HepG2 (cell line): ENCODE data around the gene SMYD1. TPM values are rescaled to one million over a fixed set of nuclear protein-coding genes. Genes with fewer than 3 reads are reported as not detected.
A peak's percentile ranks its signal among the peaks of the same experiment; 100 is the strongest.

Experiments used
- ATF7 ChIP-seq, 2 experiments: fragments of 450-650 bp in 1 of 2; sonication (generic) in 1 of 2; formaldehyde crosslinking in 1 of 2; IDR thresholded peaks; 2 replicates each; pipeline versions ENCODE4 v1.4.0 to v1.6.1; 2016 to 2020; ENCODE audit warnings: antibody characterized with exemption in 1 of 2, mild to moderate bottlenecking in 1 of 2, missing genetic modification reagents in 1 of 2
- CAMTA2 ChIP-seq: sonication (generic); formaldehyde crosslinking; IDR thresholded peaks from 2 replicates; pipeline ENCODE4 v1.4.0; 2020; ENCODE audit warnings: mild to moderate bottlenecking, missing genetic modification reagents, borderline replicate concordance
- DMAP1 ChIP-seq: IDR thresholded peaks from 2 replicates; pipeline ENCODE4 v1.6.1; 2016
- HHEX ChIP-seq: IDR thresholded peaks from 2 replicates; pipeline ENCODE4 v1.6.1; 2016; ENCODE audit warnings: control low read depth
- MAF1 ChIP-seq: sonication (generic); formaldehyde crosslinking; IDR thresholded peaks from 2 replicates; pipeline ENCODE4 v1.5.0; 2020; ENCODE audit warnings: missing genetic modification reagents, borderline replicate concordance
- MEIS1 ChIP-seq: sonication (generic); formaldehyde crosslinking; IDR thresholded peaks from 2 replicates; pipeline ENCODE4 v1.9.0; 2021; ENCODE audit warnings: mild to moderate bottlenecking, missing genetic modification reagents, moderate library complexity, borderline replicate concordance
- NFKBIZ ChIP-seq: IDR thresholded peaks from 2 replicates; pipeline ENCODE4 v1.6.1; 2018; ENCODE audit warnings: missing genetic modification reagents, missing compliant biosample characterization
- ZBTB38 ChIP-seq: sonication (generic); formaldehyde crosslinking; IDR thresholded peaks from 2 replicates; pipeline ENCODE4 v1.5.1; 2020; ENCODE audit warnings: mild to moderate bottlenecking, missing genetic modification reagents
- ZBTB8A ChIP-seq: sonication (generic); formaldehyde crosslinking; IDR thresholded peaks from 2 replicates; pipeline ENCODE4 v1.4.0; 2020; ENCODE audit warnings: mild to moderate bottlenecking, low read depth, missing genetic modification reagents, borderline replicate concordance
- ZFP37 ChIP-seq: sonication (generic); formaldehyde crosslinking; IDR thresholded peaks from 2 replicates; pipeline ENCODE4 v1.4.0; 2020; ENCODE audit warnings: missing genetic modification reagents, borderline replicate concordance
- ZFP90 ChIP-seq: sonication (generic); formaldehyde crosslinking; IDR thresholded peaks from 2 replicates; pipeline ENCODE4 v1.8.0; 2022; ENCODE audit warnings: missing genetic modification reagents, mild to moderate bottlenecking, inconsistent platforms, borderline replicate concordance
- ZNF143 ChIP-seq: sonication (generic); formaldehyde crosslinking; IDR thresholded peaks from 2 replicates; pipeline ENCODE4 v1.4.0; 2020; ENCODE audit warnings: missing genetic modification reagents
- ZNF235 ChIP-seq: sonication (generic); formaldehyde crosslinking; IDR thresholded peaks from 2 replicates; pipeline ENCODE4 v1.8.1; 2023; ENCODE audit warnings: mild to moderate bottlenecking, missing genetic modification reagents, borderline replicate concordance
- ZNF34 ChIP-seq: sonication (generic); formaldehyde crosslinking; IDR thresholded peaks from 2 replicates; pipeline ENCODE4 v1.4.0; 2020; ENCODE audit warnings: mild to moderate bottlenecking, missing genetic modification reagents, borderline replicate concordance
- ZNF589 ChIP-seq: sonication (generic); formaldehyde crosslinking; conservative IDR thresholded peaks from 2 replicates; pipeline ENCODE4 v1.8.0; 2022; ENCODE audit warnings: mild to moderate bottlenecking, moderate library complexity, missing genetic modification reagents
- ZNF674 ChIP-seq: sonication (generic); formaldehyde crosslinking; IDR thresholded peaks from 2 replicates; pipeline ENCODE4 v1.5.0; 2020; ENCODE audit warnings: low read depth, mild to moderate bottlenecking, missing genetic modification reagents
- ZNF749 ChIP-seq: sonication (generic); formaldehyde crosslinking; IDR thresholded peaks from 2 replicates; pipeline ENCODE4 v1.8.0; 2022; ENCODE audit warnings: mild to moderate bottlenecking, missing genetic modification reagents, moderate library complexity, borderline replicate concordance
- ZNF775 ChIP-seq: sonication (generic); formaldehyde crosslinking; IDR thresholded peaks from 2 replicates; pipeline ENCODE4 v1.4.0; 2020; ENCODE audit warnings: missing genetic modification reagents, mild to moderate bottlenecking, moderate library complexity, borderline replicate concordance
- ZSCAN29 ChIP-seq: sonication (generic); formaldehyde crosslinking; conservative IDR thresholded peaks from 2 replicates; pipeline ENCODE4 v1.4.0; 2020; ENCODE audit warnings: mild to moderate bottlenecking, missing genetic modification reagents
- polyA plus RNA-seq, 8 experiments: library from polyadenylated mRNA; depleted of rRNA in 3 of 8; stranded (reverse) in 7 of 8; unstranded in 1 of 8; fragments of >200 nt; fragmentation: Illumina TruSeq in 4 of 8; extraction: Trizol in 4 of 8; gene quantifications; 2 replicates each; pipeline versions ENCODE4 v1.2.1 to v1.2.3, GENCODE V29; 2011 to 2016; ENCODE audit warnings: low read depth in 4 of 8, missing spikeins in 1 of 8, mixed read lengths in 1 of 8; ENCODE audit not compliant: insufficient read depth in 1 of 8
- total RNA-seq, 5 experiments: library from RNA; depleted of rRNA; stranded (reverse); fragments of >200 nt; fragmentation: Illumina TruSeq; extraction: Trizol; gene quantifications; 2 replicates each; pipeline ENCODE4 v1.2.3, GENCODE V29; 2016; ENCODE audit warnings: low read depth in 1 of 5
- TF ChIP-seq, protein P1 (sequence below): sonication (generic); formaldehyde crosslinking; IDR thresholded peaks from 2 replicates; pipeline ENCODE4 v1.4.0; 2020; ENCODE audit warnings: mild to moderate bottlenecking, missing genetic modification reagents
- TF ChIP-seq, protein P2 (sequence below): sonication (generic); formaldehyde crosslinking; IDR thresholded peaks from 2 replicates; pipeline ENCODE4 v1.8.0; 2022; ENCODE audit warnings: low read depth, missing genetic modification reagents
- TF ChIP-seq, protein P3 (sequence below): sonication (generic); formaldehyde crosslinking; conservative IDR thresholded peaks from 2 replicates; pipeline ENCODE4 v1.8.1; 2023; ENCODE audit warnings: missing genetic modification reagents
- TF ChIP-seq, protein P4 (sequence below): sonication (generic); formaldehyde crosslinking; IDR thresholded peaks from 2 replicates; pipeline ENCODE4 v1.5.0; 2020; ENCODE audit warnings: missing genetic modification reagents

Gene SMYD1
- total and polyA plus RNA-seq, 2 of the 13 experiments (the other 11 are each of a cell fraction or from before 2014, with no cell fraction given), result not detected

DNA sequence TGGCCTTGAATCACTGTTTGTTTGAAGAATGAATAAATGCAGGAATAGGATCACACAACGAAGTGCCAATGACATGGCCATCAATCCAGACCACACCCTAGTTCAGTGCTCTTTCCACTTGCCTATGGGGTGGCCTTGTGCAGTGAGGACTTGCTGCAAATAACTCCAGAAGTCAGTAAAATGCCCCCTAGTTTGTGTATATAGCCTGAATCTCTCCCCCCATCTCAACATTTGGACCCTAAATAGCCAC, 59.9 kb downstream of the SMYD1 start (continued):
- TF ChIP-seq, protein P1, sequence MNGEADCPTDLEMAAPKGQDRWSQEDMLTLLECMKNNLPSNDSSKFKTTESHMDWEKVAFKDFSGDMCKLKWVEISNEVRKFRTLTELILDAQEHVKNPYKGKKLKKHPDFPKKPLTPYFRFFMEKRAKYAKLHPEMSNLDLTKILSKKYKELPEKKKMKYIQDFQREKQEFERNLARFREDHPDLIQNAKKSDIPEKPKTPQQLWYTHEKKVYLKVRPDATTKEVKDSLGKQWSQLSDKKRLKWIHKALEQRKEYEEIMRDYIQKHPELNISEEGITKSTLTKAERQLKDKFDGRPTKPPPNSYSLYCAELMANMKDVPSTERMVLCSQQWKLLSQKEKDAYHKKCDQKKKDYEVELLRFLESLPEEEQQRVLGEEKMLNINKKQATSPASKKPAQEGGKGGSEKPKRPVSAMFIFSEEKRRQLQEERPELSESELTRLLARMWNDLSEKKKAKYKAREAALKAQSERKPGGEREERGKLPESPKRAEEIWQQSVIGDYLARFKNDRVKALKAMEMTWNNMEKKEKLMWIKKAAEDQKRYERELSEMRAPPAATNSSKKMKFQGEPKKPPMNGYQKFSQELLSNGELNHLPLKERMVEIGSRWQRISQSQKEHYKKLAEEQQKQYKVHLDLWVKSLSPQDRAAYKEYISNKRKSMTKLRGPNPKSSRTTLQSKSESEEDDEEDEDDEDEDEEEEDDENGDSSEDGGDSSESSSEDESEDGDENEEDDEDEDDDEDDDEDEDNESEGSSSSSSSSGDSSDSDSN (CRISPR knock-in tag), result no peak
- peak; percentile 84; the same call in 1 of the 2 replicates for TF ChIP-seq MEIS1 (CRISPR knock-in tag)
- TF ChIP-seq ZNF674 (CRISPR knock-in tag), result 0 out of 2 replicates have a peak, but pooled peaks have one; percentile 78
- 0 out of 2 replicates have a peak, but pooled peaks have one; percentile 75 for TF ChIP-seq ZSCAN29
- TF ChIP-seq, protein P2, sequence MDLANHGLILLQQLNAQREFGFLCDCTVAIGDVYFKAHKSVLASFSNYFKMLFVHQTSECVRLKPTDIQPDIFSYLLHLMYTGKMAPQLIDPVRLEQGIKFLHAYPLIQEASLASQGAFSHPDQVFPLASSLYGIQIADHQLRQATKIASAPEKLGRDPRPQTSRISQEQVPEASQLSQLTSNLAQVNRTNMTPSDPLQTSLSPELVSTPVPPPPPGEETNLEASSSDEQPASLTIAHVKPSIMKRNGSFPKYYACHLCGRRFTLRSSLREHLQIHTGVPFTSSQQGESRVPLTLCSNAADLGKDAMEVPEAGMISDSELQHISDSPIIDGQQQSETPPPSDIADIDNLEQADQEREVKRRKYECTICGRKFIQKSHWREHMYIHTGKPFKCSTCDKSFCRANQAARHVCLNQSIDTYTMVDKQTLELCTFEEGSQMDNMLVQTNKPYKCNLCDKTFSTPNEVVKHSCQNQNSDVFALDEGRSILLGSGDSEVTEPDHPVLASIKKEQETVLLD, result no peak
- TF ChIP-seq ZNF34 (CRISPR knock-in tag), result 0 out of 2 replicates have a peak, but pooled peaks have one; percentile 86
- TF ChIP-seq ZFP37 (CRISPR knock-in tag), result peak; percentile 73; the same call in 1 of the 2 replicates
- TF ChIP-seq DMAP1 (CRISPR knock-in tag), result peak; percentile 3; the same call in 1 of the 2 replicates
- peak; percentile 25; the same call in 1 of the 2 replicates for TF ChIP-seq ZNF775 (CRISPR knock-in tag)
- TF ChIP-seq ATF7 (IDR thresholded peaks at IDR 0.05), result no peak
- 0 out of 2 replicates have a peak, but pooled peaks have one; percentile 44 for TF ChIP-seq ATF7 (CRISPR knock-in tag; IDR thresholded peaks at IDR 0.05)
- peak; percentile 63; the same call in 1 of the 2 replicates for TF ChIP-seq ZFP90 (CRISPR knock-in tag)
- 0 out of 2 replicates have a peak, but pooled peaks have one; percentile 23 for TF ChIP-seq ZBTB8A
- TF ChIP-seq MAF1 (CRISPR knock-in tag), result peak; percentile 87; the same call in 1 of the 2 replicates
- TF ChIP-seq HHEX, result no peak
- TF ChIP-seq, protein P3, sequence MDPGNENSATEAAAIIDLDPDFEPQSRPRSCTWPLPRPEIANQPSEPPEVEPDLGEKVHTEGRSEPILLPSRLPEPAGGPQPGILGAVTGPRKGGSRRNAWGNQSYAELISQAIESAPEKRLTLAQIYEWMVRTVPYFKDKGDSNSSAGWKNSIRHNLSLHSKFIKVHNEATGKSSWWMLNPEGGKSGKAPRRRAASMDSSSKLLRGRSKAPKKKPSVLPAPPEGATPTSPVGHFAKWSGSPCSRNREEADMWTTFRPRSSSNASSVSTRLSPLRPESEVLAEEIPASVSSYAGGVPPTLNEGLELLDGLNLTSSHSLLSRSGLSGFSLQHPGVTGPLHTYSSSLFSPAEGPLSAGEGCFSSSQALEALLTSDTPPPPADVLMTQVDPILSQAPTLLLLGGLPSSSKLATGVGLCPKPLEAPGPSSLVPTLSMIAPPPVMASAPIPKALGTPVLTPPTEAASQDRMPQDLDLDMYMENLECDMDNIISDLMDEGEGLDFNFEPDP (CRISPR knock-in tag), result 0 out of 2 replicates have a peak, but pooled peaks have one; percentile 54
- TF ChIP-seq, protein P4, sequence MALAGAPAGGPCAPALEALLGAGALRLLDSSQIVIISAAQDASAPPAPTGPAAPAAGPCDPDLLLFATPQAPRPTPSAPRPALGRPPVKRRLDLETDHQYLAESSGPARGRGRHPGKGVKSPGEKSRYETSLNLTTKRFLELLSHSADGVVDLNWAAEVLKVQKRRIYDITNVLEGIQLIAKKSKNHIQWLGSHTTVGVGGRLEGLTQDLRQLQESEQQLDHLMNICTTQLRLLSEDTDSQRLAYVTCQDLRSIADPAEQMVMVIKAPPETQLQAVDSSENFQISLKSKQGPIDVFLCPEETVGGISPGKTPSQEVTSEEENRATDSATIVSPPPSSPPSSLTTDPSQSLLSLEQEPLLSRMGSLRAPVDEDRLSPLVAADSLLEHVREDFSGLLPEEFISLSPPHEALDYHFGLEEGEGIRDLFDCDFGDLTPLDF (CRISPR knock-in tag), result peak; percentile 76; the same call in 1 of the 2 replicates
- TF ChIP-seq ZNF749, result no peak
- peak; percentile 39; the same call in 1 of the 2 replicates for TF ChIP-seq ZNF143 (CRISPR knock-in tag)
- TF ChIP-seq ZBTB38 (CRISPR knock-in tag), result no peak
- no peak for TF ChIP-seq ZNF235 (CRISPR knock-in tag)
- no peak for TF ChIP-seq ZNF589 (CRISPR knock-in tag)
- peak; percentile 68; the same call in 1 of the 2 replicates for TF ChIP-seq CAMTA2
- TF ChIP-seq NFKBIZ (CRISPR knock-in tag), result no peak
